ENCODE data around the gene LIPF. TPM values are rescaled to one million over a fixed set of nuclear protein-coding genes. Genes with fewer than 3 reads are reported as not detected.
A peak's percentile ranks its signal among the peaks of the same experiment; 100 is the strongest.
"Not testable (repeated sequence)": the region's sequence is repeated elsewhere in the genome, so short reads cannot be mapped to it uniquely, and the experiment has no call there.

The LIPF gene
- total RNA-seq, 1 donor from 2014 or later, result not detected

DNA sequence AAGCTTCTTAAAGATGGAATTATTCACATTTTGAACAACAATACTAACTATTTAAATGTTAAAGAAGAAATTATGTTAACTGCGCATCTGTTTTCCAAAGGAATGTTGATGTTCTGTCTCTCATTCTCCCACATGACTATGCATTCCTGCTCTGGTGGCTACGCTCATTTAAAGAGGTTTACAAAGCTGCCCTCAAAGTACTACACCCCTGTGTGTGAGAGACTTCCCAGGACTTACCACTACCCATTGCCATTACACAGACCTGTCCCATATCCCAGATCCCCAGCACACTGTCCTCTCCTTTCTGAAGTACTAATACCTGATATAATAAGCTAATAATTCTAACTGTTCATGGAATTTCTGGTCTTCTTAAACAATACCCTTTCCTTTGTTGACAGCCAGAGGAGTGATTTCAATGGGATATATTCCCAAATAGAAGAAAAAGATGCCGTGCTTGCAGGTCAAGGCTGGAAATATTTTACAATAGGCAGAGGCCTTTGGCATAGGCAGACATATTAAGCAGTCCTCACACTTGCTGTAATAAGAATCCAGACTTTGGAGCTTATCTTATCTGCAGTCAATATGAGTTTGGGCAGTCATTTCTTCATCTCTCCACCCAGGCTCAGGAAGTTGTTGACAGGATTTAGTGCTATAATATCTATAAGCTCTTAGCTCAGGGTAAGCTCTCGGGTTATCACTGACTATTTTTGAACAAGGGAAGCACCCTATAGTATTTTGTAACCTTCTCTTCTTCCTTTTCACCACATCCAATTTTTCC is 12.2 kb downstream of the LIPF start:
- no peak for DNase-seq (ENCODE audit: low read depth)

DNA sequence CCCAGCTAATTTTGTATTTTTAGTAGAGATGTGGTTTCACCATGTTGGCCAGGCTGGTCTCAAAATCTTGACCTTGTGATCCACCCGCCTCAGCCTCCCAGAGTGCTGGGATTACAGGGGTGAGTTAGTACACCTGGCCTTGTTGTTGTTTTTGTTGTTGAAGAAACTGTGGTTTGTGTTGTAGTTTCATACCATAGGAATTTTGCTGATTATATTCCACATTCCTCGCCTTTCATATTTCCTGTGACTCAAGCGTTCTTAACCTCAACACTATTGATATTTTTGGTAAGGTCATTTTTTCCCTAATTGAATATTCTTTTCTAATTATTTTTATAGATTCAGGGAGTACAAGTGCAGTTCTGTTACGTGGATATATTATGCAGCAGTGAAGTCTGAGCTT is 16.7 kb downstream of the LIPF start:
- DNase-seq (ENCODE audit: low read depth), result no peak

DNA sequence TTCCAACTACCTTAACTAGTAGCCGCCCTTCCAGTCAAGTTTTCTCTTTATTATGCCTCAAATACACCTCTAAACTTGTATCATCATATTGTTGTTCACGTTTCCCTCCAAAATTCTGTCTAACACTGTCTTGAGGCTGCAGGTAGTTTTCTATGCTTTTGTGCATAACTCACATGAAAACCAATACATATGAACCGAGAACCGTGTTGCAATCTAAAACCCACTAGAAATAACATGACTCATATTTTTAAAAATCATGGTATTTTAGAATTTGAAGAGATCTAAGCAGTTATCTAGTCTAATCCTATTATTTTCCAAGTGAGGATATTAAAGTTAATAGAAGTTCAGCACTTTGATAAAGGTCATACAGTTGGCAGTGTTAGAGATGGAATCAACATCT is 18.2 kb downstream of the LIPF start:
- no peak for DNase-seq (ENCODE audit: low read depth)

DNA sequence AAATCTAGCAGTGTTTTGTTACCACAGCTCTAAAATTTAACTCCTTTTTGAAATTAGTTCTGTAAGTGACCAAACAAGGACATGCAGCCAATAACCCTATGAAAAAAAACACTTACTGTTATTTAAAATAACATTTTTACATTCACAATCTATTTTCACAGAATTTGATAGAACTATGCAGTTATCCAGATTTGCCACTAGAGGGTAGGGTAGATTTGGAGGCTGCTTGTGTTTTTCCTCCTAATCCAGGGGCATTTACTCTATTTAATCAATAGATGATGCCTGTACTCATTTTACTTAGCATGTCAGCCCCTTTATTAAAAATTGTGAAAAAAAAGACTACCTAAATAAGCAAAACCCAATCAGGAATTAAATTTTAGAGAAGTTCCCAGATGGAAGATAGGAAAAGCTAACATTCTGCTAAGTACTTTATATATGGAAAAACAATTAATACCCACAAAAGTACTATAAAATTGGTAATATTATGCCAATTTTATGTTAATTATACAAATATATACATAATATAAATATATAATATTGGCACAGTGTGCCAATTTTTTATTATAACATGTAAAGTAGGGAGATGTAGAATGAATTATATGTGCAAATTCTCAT is 23.7 kb downstream of the LIPF start:
- DNase-seq (ENCODE audit: low read depth), result peak; percentile 42

GRCh38 chr10:88689366-88689765 is 25.1 kb downstream of the LIPF start:
- no peak for DNase-seq (ENCODE audit: low read depth)

DNA sequence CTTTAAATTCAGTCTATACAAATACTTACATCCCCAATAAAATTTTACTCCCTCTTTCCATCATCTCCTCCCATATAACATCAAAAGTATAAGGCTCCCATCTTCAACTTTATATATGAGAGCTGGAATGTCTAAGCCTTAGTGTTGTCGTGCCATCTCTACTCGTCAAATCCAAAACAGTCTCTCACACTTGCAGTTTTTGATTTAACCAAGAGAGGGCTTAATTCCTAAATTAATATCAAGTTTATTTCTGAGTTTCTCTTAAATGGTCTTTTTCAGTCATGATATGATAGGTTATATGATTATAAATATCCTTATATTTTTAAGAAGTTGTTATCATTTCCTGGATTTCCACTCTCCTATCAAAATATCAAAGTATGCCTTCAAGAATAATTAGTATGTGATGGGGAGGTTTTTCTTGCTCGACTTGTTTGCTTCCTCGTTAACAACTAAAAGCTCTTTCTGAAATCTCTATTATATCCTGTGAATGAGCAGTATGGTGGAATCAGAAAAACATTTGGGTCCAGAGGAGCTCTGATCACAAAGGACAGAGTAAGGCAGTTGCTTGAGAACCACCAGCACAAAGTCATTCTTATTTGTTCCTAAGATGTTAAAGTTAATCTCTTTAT is 29.3 kb downstream of the LIPF start:
- peak; percentile 20 for DNase-seq (ENCODE audit: low read depth)

DNA sequence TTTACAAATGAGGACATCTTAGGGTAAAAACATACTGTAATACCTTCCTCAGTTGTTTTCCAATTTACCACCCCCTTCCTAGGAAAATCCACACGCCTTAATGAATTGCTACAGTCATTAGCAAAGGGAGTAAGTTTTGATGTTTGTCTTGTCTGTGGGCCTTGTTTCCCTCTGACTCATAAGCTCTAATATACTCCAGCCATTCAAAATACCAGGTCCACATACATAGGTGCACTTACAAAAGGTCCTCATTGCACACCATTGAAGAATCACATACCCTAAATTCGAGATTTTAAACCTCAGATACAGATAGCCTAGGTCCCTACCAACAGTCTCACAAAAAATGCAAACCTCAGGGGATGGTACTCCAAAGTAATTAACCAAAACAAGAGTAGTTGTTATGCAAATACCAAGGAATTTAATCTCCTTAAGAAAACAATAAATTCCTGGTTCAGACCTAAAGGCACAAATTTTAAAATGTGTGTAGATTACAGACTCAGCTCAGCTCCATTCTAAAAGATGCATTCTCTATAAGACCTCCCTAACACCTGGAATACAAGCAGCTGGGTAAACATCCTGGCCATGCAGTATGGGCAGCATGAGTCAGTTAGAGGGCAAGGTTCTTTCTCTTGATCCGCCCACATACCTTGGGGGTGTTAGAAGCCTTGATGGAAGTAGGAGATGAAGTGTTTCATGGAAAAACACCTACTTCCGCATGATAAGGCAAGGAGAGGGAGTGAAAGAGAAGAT is 38.8 kb downstream of the LIPF start:
- DNase-seq (ENCODE audit: low read depth), result peak; percentile 96

DNA sequence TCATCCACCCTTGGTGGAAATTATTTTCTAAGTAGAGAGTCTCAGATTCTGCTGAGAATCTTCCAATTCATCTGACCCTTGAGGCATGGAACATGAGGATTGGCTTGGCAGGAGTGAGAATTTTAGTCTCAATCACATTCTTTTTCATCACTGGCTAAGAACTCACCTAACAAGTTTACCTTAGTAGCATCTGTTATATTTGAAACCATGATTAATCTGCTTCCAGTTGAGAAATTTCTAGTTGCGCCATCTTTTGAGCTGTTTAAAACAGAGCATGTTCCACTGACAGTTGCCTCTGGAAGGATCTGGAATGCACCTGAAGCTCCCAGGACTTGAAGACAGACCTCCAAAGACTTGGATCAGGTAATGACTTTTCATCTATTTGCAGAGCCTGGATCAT is 41.7 kb downstream of the LIPF start, which contains the start of gene LIPK:
Gene LIPK, plus strand, starts transcription at position 292 of the 400 bp plus-strand sequence. CDS start 18,295 bp downstream, outside the sequence.
- DNase-seq (ENCODE audit: low read depth), result peak; percentile 25

GRCh38 chr10:88707429-88708155 is 43.4 kb downstream of the LIPF start:
- DNase-seq (ENCODE audit: low read depth), result peak; percentile 95

DNA sequence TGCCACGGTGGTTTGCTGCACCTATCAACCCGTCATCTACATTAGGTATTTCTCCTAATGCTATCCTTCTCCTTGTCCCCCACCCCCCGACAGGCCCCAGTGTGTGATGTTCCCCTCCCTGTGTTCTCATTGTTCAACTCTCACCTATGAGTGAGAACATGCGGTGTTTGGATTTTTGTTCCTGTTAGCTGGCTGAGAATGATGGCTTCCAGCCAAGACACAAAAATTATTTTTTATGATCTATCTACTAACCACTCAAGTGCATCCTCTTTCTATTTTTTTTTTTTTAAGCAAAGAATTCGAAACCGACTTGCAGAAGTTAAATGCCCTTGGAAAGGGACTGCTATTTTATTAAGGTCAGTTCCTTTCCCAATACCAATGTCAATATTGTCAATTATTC is 45.1 kb downstream of the LIPF start:
- not testable (repeated sequence) for DNase-seq (ENCODE audit: low read depth)

- DNase-seq (ENCODE audit: low read depth), result no peak
Observed at GRCh38 chr10:88715517-88715916, 51.3 kb downstream of the LIPF start.

GRCh38 chr10:88721392-88721791 is 57.1 kb downstream of the LIPF start:
- DNase-seq (ENCODE audit: low read depth), result no peak

- DNase-seq (ENCODE audit: low read depth), result peak; percentile 54
Observed at GRCh38 chr10:88725798-88726197, 61.6 kb downstream of the LIPF start.

GRCh38 chr10:88728107-88728763 is 64.0 kb downstream of the LIPF start:
- DNase-seq (ENCODE audit: low read depth), result no peak

Other genes with a start within 250 kb of the LIPF start
- 16.0 and 27.7 TPM in 2 replicates for gene RNLS, start 81.1 kb upstream of the LIPF start, total RNA-seq
- 0.05 TPM in 1 of 2 replicates, not detected in the other for gene LIPJ, start 77.7 kb upstream of the LIPF start, total RNA-seq
- not detected in 2 replicates for gene LIPK, start 41.8 kb downstream of the LIPF start, total RNA-seq
- not detected in 2 replicates for gene LIPN, start 95.6 kb downstream of the LIPF start, total RNA-seq
- gene LIPM, start 138.3 kb downstream of the LIPF start, total RNA-seq, result not detected in 2 replicates
- gene ANKRD22, start 187.4 kb downstream of the LIPF start, total RNA-seq, result 0.05 and 1.0 TPM in 2 replicates
- gene STAMBPL1, start 215.8 kb downstream of the LIPF start, total RNA-seq, result 4.3 and 4.4 TPM in 2 replicates

All from renal cortical epithelial cell (primary cell).